Activated CD4-positive, alpha-beta memory T cell treated with anti-CD3 and anti-CD28 coated beads for 36 hours (primary cell): ENCODE results near the gene KCNT2. TPM values are rescaled to one million over a fixed set of nuclear protein-coding genes. Genes with fewer than 3 reads are reported as not detected.
"Not testable (repeated sequence)": the region's sequence is repeated elsewhere in the genome, so short reads cannot be mapped to it uniquely, and the experiment has no call there.

Experiments
- CTCF ChIA-PET: fragments of 350-600 bp; sonication (Branson Sonifier 250); formaldehyde crosslinking; loops from one replicate; lab custom pipeline; 2021; ENCODE audit warnings: antibody characterized with exemption, inconsistent platforms; lab: Charles Lee
- POLR2A ChIA-PET: fragments of 350-600 bp; sonication (Branson Sonifier 250); formaldehyde crosslinking; loops from one replicate; lab custom pipeline; 2021; ENCODE audit warnings: antibody characterized with exemption; lab: Charles Lee
- DNase-seq: peaks from one replicate; pipeline ENCODE4 v3.0.0-alpha.2; 2020
- H3K27ac Mint-ChIP-seq: one replicate; pipeline ENCODE4 v1.8.0; 2021; ENCODE audit warnings: mixed read lengths
- H3K27me3 Mint-ChIP-seq: one replicate; pipeline ENCODE4 v1.8.0; 2021; ENCODE audit warnings: mixed read lengths
- H3K36me3 Mint-ChIP-seq: one replicate; pipeline ENCODE4 v1.8.0; 2021; ENCODE audit warnings: mixed read lengths
- H3K4me1 Mint-ChIP-seq: one replicate; pipeline ENCODE4 v1.8.0; 2021; ENCODE audit warnings: low read depth, mixed read lengths
- H3K4me3 Mint-ChIP-seq: one replicate; pipeline ENCODE4 v1.8.0; 2021; ENCODE audit warnings: mild to moderate bottlenecking, mixed read lengths
- H3K9me3 Mint-ChIP-seq: one replicate; pipeline ENCODE4 v1.8.0; 2021; ENCODE audit warnings: mixed read lengths
- intact Hi-C: fragments of 100-400 bp; cut with micrococcal nuclease; formaldehyde crosslinking; loops from one replicate; pipeline ENCODE4 v1.15.1; 2023
- total RNA-seq, 2 experiments: library from RNA; stranded (reverse); gene quantifications; one replicate each; pipeline ENCODE4 v1.2.3, GENCODE V29; 2021

Gene KCNT2
- total RNA-seq, 2 experiments from 2014 or later = not detected

DNA sequence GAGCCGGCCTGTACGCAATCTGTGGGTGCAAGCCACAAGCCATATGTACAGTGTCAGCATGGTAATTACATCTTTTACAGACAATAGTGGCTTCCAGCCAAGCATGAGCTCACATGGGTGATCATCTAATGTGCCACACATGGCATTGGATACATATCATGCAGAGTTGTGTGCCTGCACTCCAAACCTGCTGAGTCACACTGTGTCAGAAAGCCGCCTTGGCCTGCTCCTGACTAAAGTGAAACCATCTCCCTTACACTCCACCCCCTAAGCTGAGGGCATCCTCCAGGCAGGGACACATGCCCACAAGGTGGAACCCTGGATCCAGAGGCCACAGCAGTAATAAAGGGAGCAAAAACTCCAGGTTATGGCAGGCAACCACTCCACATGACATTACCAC lies 72.5 kb downstream of the KCNT2 start:
- peaks cover 19% of the 10 kb centered on the region for H3K9me3 Mint-ChIP-seq

DNA sequence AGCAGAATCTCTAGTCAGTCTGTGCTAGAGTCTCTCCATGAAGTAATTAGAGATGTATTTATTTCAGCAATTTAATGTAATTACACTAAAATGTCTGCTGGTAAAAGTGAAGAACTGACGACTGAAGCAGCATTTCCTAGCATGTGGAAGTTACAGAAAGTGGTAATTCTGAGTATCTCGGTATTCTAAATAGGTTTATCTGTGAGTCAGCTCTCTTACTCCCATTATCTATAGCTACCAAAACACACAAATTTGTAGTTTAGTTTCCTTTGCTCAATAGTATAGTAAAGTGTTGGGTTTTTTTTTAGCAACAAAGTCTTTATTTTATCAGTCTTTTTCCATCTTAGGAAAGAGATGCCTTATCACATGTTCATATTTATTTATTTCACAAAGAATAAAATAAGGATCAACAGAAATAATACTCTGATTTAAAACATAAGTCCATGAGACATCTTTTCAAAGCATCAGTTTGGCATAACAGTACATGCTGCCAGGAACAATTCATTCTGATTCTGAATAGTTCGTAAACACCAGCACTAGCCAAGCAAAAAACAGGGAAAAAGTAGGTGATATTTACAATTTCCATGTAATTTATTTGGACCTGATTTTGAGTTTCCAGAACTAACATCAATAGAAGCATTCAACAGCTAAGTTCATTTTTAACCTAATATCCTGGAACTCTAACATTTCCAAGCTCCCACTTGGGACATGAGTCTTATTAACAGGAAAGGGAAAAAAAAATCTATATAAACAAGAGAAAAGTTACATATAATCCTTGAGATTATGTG lies 76.3 kb downstream of the KCNT2 start:
- POLR2A ChIA-PET = no interaction called here
- H3K4me1 Mint-ChIP-seq = no peaks in the 10 kb centered on the region

More for the DNA sequence above, 72.5 kb downstream of the KCNT2 start:
- Mint-ChIP-seq H3K27ac (no peak overlapping the region), H3K36me3 (no peaks in the 10 kb centered on the region), H3K27me3 (no peaks in the 10 kb centered on the region), H3K4me1 (no peaks in the 10 kb centered on the region), H3K4me3 (no peak overlapping the region)
- intact Hi-C loops = no loop called here
- DNase-seq = no peak
- CTCF ChIA-PET = no interaction called here
- POLR2A ChIA-PET = no interaction called here

DNA sequence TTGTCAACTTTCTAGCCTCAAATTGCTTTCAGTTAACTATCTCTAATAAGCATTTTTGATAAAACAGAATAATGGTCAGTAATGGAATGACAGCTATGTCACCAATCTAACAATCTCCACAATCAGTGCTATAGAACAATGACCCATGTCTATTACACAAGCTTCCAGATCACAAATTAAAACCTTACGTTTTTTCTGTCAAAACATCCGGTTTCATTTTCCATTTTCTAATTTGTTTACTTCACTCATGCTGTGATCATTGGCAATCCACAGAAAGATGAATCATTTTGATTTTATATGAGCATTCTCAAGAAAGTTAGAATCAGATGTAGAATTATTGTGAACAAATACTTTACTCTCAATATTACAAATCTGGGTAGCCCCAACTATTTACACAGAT lies 80.3 kb downstream of the KCNT2 start:
- Mint-ChIP-seq H3K27ac (no peak overlapping the region), H3K36me3 (no peaks in the 10 kb centered on the region), H3K9me3 (peaks cover 5% of the 10 kb centered on the region), H3K4me1 (no peaks in the 10 kb centered on the region), H3K4me3 (no peak overlapping the region), H3K27me3 (no peaks in the 10 kb centered on the region)
- DNase-seq = no peak
- CTCF ChIA-PET = no interaction called here
- POLR2A ChIA-PET = no interaction called here
- intact Hi-C loops = no loop called here

More for the DNA sequence above, 76.3 kb downstream of the KCNT2 start:
- intact Hi-C loops = no loop called here
- no peaks in the 10 kb centered on the region for H3K36me3 Mint-ChIP-seq
- CTCF ChIA-PET = no interaction called here
- no peak overlapping the region for H3K27ac Mint-ChIP-seq
- peaks cover 9% of the 10 kb centered on the region for H3K9me3 Mint-ChIP-seq
- no peaks in the 10 kb centered on the region for H3K27me3 Mint-ChIP-seq
- no peak for DNase-seq
- H3K4me3 Mint-ChIP-seq = no peak overlapping the region

DNA sequence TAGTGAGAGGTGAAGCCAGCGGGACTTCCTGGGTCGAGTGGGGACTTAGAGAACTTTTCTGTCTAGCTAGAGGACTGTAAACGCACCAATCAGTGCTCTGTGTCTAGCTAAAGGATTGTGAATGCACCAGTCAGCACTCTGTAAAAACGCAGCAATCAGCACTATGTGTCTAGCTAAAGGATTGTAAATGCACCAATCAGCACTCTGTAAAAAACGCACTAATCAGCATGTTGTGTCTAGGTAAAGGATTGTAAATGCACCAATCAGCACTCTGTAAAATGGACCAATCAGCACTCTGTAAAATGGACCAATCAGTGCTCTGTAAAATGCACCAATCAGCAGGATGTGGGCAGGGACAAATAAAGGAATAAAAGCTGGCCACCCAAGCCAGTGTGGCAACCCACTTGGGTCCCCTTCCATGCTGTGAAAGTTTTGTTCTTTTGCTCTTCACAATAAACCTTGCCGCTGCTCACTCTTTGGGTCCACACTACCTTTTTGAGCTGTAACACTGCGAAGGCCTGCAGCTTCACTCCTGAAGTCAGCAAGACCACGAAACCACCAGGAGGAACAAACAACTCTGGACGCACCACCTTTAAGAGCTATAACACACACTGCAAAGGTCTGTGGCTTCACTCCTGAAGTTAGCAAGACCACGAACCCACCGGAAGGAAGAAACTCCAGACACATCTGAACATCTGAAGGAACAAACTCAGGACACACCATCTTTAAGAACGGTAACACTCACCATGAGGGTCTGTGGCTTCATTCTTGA lies 85.5 kb downstream of the KCNT2 start:
- CTCF ChIA-PET, H3K27me3 Mint-ChIP-seq, H3K4me3 Mint-ChIP-seq, H3K36me3 Mint-ChIP-seq, H3K4me1 Mint-ChIP-seq, H3K9me3 Mint-ChIP-seq, intact Hi-C loops, POLR2A ChIA-PET, H3K27ac Mint-ChIP-seq, DNase-seq: not testable (repeated sequence)

DNA sequence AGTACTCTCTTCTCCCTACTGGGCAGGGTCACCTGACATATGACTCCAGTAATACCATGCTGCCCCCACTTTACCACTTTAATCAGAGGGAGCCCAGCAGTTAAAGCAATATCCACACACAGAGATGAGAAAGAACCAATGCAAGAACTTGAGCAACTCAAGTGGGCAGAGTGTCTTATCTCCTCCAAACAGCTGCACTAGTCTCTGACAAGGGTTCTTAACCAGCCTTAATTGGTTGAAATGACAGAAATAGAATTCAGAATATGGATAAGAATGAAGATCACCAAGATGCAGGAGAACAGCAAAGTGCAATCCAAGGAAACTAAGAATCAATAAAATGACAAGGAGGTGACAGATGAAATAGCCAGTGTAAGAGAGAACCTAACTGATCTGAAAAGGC lies 91.0 kb downstream of the KCNT2 start:
- Mint-ChIP-seq H3K27me3 (no peaks in the 10 kb centered on the region), H3K4me1 (no peaks in the 10 kb centered on the region), H3K36me3 (no peaks in the 10 kb centered on the region), H3K4me3 (no peak overlapping the region), H3K9me3 (peaks cover 3% of the 10 kb centered on the region), H3K27ac (no peak overlapping the region)
- intact Hi-C loops = no loop called here
- CTCF ChIA-PET = no interaction called here
- POLR2A ChIA-PET = no interaction called here
- DNase-seq = no peak

DNA sequence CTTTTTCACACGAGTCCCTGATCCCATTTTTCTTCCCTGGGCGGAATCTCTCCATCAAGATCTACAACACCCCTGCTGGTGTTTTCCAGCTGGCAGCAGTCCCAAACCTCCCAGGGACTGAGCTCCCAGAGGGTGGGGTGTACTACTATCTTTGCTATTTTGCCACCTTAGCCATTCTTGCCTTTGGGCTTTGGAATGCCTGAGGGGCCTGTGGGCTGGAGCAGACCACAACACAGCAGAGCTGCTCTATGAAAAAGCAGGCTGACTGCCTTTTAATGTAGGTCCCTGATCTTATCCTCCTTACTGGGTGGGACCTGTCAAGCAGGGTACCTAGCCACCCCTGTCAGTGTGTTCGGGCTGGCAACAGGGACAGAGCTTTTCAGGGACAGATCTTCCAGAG lies 91.9 kb downstream of the KCNT2 start:
- intact Hi-C loops = no loop called here
- Mint-ChIP-seq H3K4me1 (no peaks in the 10 kb centered on the region), H3K27me3 (no peaks in the 10 kb centered on the region), H3K36me3 (no peaks in the 10 kb centered on the region), H3K9me3 (peaks cover 3% of the 10 kb centered on the region), H3K27ac (no peak overlapping the region), H3K4me3 (no peak overlapping the region)
- no peak for DNase-seq
- ChIA-PET POLR2A (no interaction called here), CTCF (no interaction called here)

DNA sequence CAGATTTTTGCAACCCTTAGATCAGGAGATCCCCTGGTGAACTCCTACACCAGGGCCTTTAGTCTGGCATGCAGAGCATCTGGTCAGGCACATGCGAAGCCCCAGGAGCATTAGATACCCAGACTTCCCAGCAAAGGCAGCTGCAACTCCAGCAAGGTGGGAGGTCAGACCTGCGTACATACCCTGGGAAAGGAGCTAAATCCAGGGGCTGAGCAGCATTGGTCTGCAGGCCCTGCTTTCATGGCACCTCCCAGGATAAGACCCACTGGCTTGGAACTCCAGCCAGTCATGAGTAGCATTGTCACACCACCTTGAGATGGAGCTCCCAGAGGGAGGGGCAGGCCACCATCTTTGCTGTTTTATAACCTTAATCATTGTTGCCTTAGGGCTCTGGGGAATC lies 92.3 kb downstream of the KCNT2 start:
- POLR2A ChIA-PET = no interaction called here
- Mint-ChIP-seq H3K9me3 (peaks cover 3% of the 10 kb centered on the region), H3K4me3 (no peak overlapping the region), H3K4me1 (no peaks in the 10 kb centered on the region), H3K36me3 (no peaks in the 10 kb centered on the region), H3K27me3 (no peaks in the 10 kb centered on the region), H3K27ac (no peak overlapping the region)
- CTCF ChIA-PET = no interaction called here
- intact Hi-C loops = no loop called here
- DNase-seq = no peak

DNA sequence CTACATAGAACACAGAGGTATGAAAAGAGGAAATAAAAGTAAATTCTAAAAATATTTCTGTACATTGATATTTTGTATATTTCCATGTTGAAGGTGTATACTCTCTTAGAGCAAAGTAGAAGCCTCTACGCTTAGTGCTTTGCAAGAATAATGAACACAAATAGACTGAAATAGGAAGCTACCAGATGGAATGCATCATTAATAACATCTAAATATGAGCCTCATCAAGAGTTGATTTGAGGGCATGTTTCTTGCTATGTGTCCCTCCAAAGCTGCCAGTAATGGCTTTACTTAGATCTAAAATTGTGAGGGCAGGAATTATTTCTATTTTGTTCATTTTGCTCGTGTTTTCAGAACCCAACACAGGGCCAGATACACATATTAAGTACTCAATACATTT lies 94.4 kb downstream of the KCNT2 start:
- intact Hi-C loops = no loop called here
- H3K36me3 Mint-ChIP-seq = no peaks in the 10 kb centered on the region
- CTCF ChIA-PET = no interaction called here
- no peaks in the 10 kb centered on the region for H3K9me3 Mint-ChIP-seq
- DNase-seq = no peak
- H3K4me1 Mint-ChIP-seq = no peaks in the 10 kb centered on the region
- no peaks in the 10 kb centered on the region for H3K27me3 Mint-ChIP-seq
- no peak overlapping the region for H3K4me3 Mint-ChIP-seq
- no peak overlapping the region for H3K27ac Mint-ChIP-seq
- POLR2A ChIA-PET = no interaction called here

DNA sequence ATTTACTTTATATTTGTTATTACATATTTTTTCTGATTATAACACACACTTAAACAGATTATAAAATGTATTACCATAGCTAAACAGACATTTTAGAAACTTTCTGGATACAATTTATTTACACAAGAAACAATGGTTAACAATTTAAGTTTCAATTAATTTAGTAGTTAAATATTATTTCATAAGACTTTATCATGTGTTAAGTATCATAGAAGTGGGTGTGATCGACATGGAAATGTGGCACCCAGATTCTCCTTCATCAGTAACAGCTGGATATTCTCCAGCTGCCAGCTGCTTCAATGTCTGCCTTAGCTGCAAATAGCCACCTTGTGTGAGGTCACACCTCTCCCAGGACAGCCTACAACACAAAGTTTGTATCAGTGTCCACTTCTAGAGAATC lies 97.8 kb downstream of the KCNT2 start:
- H3K4me1 Mint-ChIP-seq = no peaks in the 10 kb centered on the region
- H3K27ac Mint-ChIP-seq = no peak overlapping the region
- no peak for DNase-seq
- intact Hi-C loops = no loop called here
- H3K9me3 Mint-ChIP-seq = no peaks in the 10 kb centered on the region
- H3K4me3 Mint-ChIP-seq = no peak overlapping the region
- H3K36me3 Mint-ChIP-seq = no peaks in the 10 kb centered on the region
- H3K27me3 Mint-ChIP-seq = no peaks in the 10 kb centered on the region
- ChIA-PET POLR2A (no interaction called here), CTCF (no interaction called here)

DNA sequence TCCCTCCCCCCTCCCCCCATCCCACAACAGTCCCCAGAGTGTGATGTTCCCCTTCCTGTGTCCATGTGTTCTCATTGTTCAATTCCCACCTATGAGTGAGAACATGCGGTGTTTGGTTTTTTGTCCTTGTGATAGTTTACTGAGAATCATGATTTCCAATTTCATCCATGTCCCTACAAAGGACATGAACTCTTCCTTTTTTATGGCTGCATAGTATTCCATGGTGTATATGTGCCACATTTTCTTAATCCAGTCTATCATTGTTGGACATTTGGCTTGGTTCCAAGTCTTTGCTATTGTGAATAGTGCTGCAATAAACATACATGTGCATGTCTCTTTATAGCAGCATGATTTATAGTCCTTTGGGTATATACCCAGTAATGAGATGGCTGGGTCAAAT lies 104.0 kb downstream of the KCNT2 start:
- POLR2A ChIA-PET, H3K27ac Mint-ChIP-seq, H3K36me3 Mint-ChIP-seq, DNase-seq, H3K9me3 Mint-ChIP-seq, H3K27me3 Mint-ChIP-seq, CTCF ChIA-PET, H3K4me3 Mint-ChIP-seq, intact Hi-C loops, H3K4me1 Mint-ChIP-seq: not testable (repeated sequence)

DNA sequence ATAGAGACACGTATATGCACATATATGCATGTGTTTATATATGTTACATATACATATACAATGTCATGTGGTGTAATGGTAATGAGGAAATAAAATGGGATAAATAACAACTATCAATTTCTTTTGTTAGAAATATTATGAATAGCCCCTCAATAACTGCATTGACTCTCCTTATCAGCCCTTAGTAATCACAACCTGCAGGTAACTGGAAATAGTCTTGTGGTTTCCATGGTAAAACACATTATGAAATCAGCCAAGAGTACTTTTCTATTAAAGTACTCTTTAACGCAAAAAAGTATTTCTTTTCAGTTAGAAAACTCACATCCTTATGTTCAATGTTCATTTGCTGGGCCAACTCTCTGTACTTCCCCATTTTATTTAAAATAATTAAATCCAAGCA lies 105.8 kb downstream of the KCNT2 start:
- DNase-seq = no peak
- H3K27ac Mint-ChIP-seq = no peak overlapping the region
- no peak overlapping the region for H3K4me3 Mint-ChIP-seq
- peaks cover 3% of the 10 kb centered on the region for H3K9me3 Mint-ChIP-seq
- ChIA-PET POLR2A (no interaction called here), CTCF (no interaction called here)
- H3K4me1 Mint-ChIP-seq = no peaks in the 10 kb centered on the region
- H3K27me3 Mint-ChIP-seq = no peaks in the 10 kb centered on the region
- no peaks in the 10 kb centered on the region for H3K36me3 Mint-ChIP-seq
- intact Hi-C loops = no loop called here

DNA sequence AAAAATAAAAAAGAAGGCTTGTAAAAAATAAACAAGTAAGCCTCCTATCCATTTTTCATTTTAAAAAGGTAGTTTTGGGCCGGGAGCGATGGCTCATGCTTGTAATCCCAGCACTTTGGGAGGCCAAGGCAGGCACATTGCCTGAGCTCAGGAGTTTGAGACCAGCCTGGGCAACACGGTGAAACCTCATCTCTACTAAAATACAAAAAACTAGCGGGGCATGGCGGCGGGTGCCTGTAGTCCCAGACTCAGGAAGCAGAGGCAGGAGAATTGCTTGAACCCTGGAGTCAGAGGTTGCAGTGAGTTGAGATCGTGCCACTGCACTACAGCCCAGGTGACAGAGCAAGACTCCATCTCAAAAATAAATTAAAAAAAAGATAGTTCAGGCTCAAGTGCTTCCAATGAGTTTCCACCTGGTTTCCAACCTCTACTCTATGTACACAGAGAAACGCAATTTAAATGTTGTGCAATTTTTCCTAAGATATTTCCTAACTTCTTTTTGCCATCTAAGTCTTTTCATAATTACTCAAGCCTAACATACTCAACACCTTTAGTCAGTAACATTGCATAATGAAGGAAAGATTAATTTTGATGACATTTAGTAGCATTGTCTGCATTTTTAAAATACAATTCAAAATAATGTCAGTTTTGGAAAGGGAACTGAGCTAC lies 106.3 kb downstream of the KCNT2 start:
- no peaks in the 10 kb centered on the region for H3K4me1 Mint-ChIP-seq
- ChIA-PET POLR2A (no interaction called here), CTCF (no interaction called here)
- H3K27me3 Mint-ChIP-seq = no peaks in the 10 kb centered on the region
- H3K4me3 Mint-ChIP-seq = no peak overlapping the region
- H3K36me3 Mint-ChIP-seq = no peaks in the 10 kb centered on the region
- DNase-seq = no peak
- H3K27ac Mint-ChIP-seq = no peak overlapping the region
- intact Hi-C loops = no loop called here
- H3K9me3 Mint-ChIP-seq = peaks cover 3% of the 10 kb centered on the region
